NCI-H2196 (cell line): ENCODE data around the gene CDK18.
"Not testable (repeated sequence)": the region's sequence is repeated elsewhere in the genome, so short reads cannot be mapped to it uniquely, and the experiment has no call there.

Experiments
- DNase-seq: peaks from one replicate; lab custom pipeline; 2025; ENCODE audit not compliant: unreplicated experiment; lab: John Stamatoyannopoulos, UW

The CDK18 gene

DNA sequence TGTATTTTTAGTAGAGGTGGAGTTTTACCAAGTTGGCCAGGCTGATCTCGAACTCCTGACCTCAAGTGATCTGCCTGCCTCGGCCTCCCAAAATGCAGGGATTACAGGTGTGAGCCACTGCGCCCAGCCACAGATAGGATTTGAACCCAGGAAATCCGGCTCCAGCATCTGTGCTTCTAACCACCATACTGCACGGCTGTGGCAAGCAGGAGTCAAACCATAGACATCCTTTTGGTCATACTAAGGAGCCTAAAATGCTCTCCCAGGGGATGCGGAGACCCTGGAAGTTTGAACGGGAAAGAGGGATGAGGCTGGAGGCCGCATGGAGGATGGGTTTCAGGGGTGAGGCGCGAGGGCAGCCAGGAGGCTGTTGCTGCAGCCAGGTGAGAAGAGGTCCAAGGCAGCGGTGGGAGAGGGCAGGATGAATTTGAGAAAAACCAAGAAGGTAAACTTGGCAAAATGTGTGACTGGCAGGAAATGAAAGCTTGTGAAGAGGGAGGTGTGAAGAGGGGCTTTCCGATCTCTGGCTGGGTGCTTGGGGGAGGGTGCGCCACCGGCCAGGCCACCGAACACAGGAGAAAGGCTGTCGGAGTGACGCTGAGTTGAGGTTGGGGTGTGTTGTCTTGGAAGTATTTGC is 24.0 kb upstream of the CDK18 start:
- no peak for DNase-seq

DNA sequence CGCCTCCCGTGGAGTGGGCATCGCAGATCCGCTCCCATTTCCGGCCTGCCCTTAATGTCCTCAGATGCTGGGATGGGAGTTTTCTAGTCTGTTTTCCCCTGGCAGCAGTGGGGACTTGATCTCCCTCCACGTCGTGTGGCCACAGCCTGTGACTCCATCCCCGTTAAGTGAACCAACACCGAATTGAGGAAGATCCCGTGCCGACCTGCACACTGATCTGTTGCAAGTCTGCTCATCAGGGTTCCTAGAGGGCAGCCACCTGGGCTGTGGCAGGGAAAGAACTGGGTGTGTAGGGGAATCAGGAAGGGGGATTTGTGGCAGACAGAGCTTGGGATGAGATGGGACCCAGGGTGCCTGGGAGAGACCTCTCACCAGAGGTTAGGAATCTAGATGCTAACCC is 23.3 kb upstream of the CDK18 start:
- no peak for DNase-seq

DNA sequence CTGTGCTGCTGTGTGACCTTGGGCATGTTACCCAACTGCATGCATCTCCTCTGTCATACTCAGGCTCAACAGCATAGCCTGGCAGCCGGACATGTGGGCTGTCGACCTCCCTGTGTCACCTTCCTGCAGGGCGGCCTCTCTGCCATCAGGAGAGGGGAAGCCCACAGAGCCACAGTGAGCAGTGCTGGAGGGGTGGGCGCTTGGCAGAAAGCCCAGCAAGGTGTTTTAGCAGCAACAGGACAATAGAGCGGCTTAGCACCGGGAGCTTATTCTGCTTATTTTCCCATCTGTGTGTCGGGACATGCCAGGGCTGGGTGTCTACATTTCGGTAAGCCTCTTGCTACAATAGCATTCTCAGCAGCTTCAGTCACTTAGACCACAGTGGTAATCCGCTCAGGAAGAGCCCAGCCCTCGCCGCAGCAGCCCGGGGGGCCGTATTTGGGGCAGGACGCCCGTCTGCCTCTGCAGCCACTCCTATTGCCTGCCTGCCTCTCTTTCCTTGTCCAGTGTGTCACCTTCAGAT is 22.8 kb upstream of the CDK18 start:
- no peak for DNase-seq

DNA sequence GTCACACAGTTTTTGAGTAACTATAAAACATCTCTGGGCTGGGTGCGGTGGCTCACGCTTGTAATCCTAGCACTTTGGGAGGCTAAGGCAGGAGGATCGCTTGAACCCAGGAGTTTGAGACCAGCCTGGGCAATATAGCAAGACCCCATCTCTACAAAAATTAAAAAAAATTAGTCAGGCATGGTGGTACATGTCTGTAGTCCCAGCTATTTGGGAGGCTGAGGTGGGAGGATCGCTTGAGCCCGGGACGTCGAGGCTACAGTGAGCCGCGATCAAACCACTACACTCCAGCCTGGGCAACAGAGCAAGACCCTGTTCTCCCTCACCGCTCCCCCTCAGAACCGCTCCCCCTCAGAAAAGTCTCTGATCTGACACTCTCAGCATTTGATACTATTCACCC is 21.9 kb upstream of the CDK18 start:
- not testable (repeated sequence) for DNase-seq

DNA sequence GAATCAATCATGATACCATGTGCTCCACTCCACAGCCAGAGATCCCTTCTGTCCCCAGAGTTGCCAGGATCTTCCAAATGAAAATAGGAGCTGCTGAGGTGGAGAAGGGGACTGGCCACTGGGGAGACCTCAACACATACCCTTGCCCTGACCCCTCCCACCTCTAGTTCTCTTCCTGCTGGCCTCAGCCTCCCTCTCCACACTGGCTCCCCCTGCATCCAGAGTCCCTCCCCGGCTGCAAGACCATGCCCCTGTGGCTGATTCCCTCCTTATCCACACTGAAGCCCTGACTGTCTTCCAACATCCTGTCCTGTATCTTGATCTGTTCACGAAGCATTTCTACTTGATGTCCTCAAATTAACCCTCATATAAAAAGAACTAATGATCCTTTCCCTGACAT is 21.1 kb upstream of the CDK18 start:
- no peak for DNase-seq

DNA sequence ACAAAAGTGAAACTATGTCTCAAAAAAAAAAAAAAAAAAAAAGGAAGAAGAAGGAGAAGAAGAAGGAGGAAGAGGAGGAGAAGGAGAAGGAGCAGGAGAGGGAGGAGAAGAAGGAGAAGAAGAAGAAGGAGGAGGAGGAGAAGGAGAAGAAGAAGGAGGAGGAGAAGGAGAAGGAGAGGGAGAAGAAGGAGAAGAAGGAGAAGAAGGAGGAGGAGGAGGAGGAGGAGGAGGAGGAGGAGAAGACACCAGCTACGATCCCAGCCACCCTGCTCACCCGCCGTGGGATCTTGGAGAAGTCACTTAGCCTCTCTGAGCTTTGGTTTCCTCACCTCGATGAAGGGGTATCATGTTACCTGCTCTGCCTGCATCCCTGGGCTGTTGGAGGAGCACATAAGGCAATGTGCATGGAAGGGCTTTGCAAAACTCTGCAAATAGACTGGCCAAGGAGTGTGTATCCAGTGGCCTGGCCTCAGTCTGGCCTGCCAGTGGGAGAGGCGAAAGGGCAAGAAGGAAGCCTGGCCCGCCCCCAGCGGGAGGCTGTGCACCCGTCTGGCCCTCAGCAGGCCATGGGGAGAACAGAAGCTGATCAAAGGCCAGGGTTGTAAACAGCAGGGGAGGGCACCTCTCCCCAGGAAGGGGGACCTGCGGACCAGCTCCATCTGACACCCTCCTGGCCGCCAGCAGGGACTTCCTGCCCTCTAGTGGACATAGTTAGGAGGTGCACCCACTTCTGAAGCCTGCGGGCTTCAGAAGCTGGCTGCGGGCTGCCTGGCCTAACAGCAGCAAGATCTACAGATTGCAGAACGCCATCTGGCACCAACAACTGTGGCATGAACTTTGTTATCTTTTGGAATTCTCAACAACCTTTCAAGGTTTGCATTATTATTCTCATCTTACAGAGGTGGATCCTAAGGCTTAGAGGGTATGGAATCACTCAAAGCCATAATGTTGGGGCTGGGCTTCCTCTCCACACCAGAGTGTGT is 19.2 kb upstream of the CDK18 start:
- DNase-seq: peak; percentile 90

DNA sequence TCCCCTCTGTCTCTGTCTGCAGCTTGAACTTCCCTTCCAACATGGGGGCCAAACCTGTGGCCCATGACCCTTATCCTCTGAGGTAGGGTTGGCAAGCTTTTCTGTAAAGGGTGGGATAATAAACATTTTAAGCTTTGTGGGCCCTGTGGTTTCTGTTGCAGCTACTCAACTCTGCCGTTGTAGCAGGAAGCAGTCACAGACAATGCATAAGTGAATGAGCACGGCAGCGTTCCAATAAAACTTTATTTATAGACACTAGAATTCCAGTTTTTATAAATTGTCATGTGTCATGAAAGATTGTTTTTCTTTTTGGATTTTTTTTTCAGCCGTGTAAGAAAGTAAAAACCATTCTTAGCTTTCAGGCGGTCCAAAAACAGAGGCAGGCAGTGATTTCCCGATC is 18.2 kb upstream of the CDK18 start:
- DNase-seq: no peak

DNA sequence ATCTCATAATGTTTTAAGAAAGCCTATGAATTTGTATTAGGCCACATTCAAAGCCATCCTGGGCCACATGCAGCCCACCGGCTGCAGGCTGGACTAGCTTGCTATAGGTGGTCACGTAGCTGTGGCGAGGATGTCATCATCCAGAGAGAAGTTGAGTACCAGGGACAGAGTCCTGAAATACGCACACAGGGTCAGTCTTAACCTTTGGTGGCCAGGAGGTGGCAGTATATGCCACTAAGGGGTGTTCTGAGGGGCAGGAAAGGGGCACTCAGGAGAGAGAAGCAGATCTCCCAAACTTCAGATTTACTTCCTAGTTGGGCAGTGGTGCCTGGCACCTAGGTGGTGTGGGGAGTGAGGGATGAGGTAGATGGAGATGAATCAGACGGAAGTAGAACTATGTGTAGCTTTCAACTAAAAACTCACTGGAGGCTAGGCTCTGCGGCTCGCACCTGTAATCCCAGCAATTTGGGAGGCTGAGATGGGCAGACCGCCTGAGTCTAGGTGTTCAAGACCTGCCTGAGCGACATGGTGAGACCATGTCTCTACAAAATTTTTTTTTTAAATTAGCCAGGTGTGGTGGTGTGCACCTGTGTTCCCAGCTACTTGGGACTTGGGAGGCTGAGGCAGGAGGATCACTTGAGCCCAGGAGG is 16.3 kb upstream of the CDK18 start:
- peak; percentile 76 for DNase-seq

DNA sequence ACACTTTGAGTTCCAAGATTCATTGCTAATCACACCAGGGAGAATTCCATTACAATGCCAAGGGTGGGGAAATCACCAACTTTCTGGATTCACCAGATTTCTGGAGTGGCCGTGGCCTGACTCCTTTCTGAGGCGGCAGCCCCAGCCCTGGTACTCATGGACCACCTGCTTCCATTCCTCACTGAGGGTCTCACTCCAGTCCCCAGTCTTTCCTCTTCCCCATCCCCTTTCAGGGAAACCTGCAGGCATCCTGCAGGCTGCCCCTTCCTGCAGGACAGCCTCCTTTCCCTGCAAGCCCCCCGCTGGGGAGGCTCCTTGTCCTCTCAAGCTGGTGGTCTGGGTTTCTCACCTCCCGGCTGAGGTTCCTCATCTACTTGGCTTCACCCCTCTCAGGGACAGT is 12.7 kb upstream of the CDK18 start:
- no peak for DNase-seq

DNA sequence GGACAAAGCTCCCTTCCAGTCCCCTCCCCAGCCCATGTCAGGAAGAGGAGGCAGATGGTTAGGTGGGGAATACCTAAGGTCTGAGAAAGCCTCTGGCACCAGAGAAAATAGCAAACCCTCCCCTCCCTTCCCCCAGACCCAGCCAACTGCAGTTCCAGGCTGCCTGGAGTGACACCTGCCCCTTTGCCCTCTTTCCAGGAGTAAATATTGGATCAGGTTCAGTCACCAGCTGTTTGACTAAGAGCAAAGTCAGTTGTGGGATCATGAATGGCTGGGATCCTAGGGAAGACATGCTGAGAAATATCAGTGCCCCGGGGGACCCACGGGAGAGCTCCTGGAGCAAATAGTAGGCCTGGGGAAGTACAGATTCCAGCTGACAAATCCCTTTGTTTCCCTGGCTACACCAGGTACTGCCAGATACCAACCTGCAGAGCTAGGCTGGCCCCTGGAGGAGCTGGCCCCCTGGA is 12.2 kb upstream of the CDK18 start:
- DNase-seq: no peak

DNA sequence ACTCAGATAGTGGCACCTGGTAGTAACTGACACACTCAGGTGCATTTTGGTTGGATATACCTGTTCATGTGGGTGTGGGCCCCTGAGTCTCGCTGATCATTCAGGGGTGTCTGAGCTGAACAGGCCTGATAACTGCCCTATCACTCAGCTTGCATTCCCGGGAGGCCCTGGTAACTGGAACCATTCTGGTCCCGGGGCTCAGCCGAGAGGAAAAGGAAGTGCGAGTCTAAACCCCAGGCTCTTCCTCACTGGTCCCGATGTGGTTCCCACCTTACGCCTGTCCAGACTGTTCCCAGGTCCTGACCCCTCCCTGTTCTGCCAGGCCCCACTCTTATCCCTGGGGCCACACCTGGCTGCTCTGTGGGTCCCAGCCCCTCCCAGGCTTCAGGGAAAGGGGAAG is 11.7 kb upstream of the CDK18 start:
- no peak for DNase-seq

DNA sequence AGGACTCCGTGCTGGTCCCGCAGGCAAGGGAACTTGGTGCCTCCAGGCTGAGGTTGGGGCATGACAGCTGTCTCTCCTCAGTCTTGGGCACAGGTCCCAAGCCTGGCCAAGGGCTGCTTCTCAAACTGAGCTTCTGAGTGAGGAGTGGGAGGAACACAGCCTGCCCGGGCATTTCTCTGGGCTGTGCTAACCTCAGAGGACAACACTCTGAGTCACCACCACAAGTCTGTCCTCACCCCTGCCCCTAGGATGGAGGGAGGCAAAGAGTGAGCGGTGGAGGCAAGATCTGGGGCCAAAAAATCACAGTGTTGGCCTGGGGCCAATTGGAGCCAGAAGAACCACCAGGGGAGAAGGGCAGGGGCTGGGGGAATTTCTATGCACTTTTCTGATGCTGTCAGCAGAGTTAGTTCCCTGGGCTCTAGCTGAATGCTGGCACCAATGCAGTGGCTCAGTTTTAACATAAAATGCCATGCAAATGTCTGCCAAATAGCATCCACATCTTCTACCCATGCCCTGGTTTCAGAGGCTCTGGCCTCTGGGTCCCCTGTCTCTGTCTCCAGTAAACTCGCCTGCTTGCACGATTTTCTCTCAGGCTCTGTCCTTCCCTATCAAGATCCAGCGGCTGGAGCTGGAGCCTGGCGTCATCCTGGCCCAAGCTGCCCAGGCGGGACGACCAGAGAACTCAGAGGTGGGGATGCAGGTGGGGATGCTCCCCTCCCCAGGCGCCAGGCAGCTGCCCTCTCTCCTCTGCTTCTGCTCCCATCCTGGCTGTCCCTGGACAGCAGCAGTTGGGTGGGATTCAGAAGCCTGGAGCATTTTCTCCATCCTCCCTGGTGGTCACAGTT is 11.0 kb upstream of the CDK18 start:
- peak; percentile 32 for DNase-seq

DNA sequence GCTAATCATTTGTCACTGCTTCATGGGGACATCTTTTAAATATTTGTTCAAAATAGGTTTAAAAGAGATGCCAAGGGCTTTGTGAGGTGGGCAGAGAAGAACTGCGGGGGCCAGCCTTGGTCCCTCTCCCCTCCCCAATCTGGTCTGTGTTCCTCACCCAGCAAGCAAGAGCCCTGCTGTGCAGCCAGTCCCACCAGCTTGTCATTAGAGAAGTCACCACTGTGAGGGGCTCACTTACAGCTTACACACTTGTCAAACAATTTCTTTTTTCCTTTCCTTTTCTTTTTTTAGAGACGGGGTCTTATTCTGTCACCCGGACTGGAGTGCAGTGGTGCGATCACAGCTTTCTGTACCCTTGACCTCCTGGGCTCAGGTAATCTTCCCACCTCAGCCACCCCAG is 10.4 kb upstream of the CDK18 start:
- DNase-seq: no peak

DNA sequence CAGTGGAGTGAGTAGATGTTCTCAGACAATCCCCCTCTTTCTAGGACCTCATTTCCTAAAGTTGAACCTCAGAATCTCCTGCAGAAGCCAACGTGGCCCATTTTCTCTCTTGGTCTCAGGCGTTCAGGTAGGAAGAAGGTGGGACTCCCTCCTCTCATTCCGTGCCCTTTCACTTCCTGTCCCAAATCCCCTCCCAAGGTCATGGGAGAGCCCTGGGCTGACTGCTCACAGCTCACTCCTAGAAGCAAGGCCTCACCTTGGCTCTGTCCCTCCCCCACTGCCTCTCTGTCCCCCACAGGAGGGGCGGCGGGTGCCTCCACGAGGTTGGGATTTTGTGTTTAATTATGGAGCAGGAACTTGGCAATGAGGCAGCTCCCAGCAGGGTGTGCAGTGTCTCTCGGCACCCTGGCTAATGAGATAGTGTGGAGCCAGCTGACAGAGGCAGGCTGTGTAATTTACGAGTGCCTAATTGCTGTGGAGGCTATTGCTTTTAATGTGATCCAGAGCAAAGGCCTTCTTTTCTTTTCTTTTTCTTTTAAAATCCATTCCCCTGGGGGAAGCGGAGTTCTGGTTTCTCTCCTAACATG is 9.1 kb upstream of the CDK18 start:
- peak; percentile 46 for DNase-seq

DNA sequence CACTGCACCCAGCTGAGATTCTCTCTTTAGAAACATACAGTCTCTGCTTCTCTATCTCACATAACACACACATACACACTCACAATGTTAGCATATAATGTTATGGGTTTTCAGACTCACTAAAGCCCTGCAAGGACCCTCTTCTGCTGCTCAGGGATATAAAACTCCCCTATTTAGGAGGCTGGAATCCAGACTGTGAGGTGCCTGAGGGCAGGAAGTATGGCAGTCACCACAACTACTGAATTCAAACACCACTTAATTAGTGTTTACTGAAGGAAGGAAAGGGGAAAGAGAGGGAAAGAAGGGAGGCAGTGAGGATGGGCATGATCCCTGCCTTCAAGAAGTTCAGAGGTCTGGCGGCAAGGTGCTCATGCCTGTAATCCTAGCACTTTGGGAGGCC is 7.8 kb upstream of the CDK18 start:
- no peak for DNase-seq

DNA sequence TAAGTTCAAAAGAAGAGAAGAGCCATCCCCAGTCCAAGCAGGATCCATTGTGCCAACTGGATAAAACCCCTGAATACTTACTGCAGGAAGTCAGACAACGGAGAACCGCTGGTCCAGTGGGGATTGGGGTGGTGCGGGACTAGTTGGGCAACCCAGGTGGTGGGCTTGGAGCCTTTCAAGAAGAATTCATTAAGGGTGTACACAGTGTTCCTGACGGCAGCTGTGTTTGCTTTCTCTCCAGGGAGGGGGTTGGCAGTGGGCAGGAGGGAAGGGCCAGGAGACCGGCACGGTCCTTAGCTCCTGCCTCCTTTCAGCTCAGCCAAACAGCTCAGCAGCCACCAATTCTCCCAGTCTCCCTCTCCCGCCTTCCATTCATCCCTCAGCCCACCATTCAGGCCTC is 7.1 kb upstream of the CDK18 start:
- peak; percentile 45 for DNase-seq

DNA sequence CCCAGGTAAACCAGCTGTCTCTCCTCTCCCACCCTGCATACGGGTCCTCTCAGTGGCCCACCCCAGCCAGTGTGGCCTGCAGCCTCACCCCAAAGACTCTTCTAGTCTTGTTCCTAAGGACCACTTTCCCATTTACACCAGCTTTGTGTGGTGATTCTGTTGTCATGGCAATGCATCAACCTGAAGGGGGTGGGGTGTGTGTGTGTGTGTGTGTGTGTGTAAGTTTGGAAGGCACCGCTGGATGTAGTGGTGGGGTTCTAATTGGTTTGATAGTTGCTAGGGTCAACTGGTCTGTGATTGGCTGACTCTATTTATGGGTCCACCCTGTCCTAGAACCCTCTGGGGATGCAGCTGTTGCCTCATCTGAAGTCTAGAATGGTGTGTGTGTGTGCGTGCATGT is 4.7 kb upstream of the CDK18 start:
- no peak for DNase-seq

DNA sequence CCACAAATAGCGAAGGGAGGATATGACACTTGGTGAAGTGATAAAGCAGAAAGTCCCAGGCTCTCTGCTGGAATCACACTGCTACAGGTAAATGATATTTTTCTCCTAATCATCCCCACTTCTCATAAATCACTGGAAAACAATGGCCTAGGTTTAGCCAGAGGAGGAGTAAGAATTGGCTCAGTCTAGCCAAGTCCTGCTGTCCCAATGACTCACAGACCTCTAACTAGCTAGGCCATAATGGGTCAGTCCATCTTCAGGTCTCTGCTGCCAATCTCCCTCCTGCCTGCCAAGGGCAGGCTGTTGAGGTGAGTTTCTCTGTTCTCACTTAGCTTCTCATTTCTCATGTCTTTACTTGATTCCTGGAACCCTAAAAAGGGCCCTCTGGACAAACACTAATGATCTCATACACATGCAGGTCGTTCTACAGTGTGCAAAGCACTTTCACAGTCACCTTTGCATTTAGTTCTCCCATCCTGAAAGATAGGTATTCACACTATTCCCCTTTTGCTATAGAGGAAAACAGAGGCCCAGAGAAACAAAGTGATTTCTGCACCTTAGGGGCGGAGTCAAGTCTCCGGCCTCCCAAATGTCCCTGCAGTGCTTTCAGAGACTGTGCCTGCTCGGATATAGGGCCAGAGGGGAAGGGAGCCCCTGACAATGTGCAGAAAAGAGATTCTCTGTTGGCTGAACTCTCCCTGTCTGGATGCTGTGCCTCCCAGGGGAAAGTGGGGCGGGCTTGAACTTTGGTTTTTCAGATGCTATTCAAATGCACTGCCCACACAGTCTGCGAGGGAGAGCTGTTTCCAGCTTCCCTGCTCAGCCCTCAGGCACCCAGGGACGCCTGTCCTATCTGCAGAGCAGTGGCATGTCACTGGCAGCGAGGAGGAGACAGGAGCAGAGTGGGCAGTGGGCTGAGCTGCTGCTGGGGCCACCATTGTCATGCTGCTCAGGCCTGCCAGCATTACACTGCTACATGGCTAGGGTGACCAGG is 3.9 kb upstream of the CDK18 start:
- no peak for DNase-seq
